Placental pericyte (primary cell): ENCODE data around the gene XG. TPM values are rescaled to one million over a fixed set of nuclear protein-coding genes. Genes with fewer than 3 reads are reported as not detected.

Experiments
- total RNA-seq: library from RNA; depleted of rRNA; stranded (reverse); fragments of >200 nt; gene quantifications from 2 replicates; pipeline ENCODE4 v1.2.3, GENCODE V29; 2012

XG gene, protein sequence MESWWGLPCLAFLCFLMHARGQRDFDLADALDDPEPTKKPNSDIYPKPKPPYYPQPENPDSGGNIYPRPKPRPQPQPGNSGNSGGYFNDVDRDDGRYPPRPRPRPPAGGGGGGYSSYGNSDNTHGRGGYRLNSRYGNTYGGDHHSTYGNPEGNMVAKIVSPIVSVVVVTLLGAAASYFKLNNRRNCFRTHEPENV
- 0.57 and 0.88 TPM in 2 replicates for total RNA-seq

DNA sequence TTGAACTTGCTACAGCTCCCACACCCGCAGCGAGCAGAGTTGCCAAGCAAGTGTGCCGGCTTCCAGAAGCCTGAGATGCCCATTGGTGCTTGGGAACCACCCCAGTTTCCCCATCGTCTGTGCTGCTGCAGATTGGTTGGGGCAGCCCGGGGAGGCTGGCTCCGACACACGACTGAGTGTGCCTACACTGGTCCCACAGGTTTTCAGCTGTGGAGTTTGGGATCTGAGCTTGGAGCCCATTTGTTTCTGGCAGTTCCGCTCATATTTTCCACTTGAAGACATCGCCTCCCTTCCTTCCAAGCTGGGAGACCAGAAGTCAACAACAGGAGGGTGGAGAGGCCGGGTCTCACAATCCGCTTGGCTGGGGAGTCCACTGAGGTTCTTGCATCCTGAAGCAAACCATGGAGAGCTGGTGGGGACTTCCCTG is at the start of gene XG:
XG (plus strand) TSS at position 167 of the 427 bp plus-strand sequence; CDS start at position 402, 235 bp downstream.

DNA sequence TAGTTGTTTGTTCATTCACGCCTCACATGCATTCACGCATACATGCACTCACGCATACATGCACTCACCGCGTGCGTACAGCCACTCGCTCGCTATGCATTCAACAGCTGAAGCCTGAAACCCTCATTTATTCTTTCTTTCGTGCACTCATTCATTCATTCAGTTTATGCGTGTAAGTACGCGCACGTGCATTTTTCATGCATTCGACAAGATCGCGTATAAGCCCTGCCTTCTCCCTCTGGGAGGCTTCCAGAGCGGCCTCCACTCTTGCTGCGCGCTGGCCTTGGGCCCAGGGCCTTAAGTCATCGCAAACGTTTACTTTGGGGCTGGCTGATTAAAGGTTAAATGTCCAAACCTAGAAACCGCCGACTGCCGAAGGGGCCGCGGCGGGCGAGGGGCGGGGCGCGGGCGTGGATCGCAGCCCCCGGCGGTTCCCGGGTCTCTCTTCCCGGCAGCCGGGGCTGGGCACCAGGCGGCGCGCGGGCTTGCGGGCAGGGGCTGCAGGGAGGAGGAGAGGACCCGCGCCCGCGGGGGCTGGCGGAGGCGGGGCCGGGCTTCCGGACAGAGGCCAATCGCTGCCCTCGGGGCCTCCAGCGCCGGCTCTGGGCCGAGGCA is 76.6 kb downstream of the XG start, which contains the start of gene GYG2:
GYG2 (plus strand) TSS at position 587 of the 615 bp plus-strand sequence. CDS start 1,259 bp downstream, outside the sequence.

Other genes with a start within 250 kb of the XG start
- gene CD99, start 60.7 kb upstream of the XG start, total RNA-seq: 218 and 564 TPM in 2 replicates
- gene GYG2, start 76.9 kb downstream of the XG start, total RNA-seq: 4.2 and 18.2 TPM in 2 replicates
- gene ARSD, start 177.3 kb downstream of the XG start, total RNA-seq: 14.5 and 20.1 TPM in 2 replicates